Left lobe of liver (tissue), 2 donors: ENCODE results near the gene MMAB. TPM values are rescaled to one million over a fixed set of nuclear protein-coding genes. Genes with fewer than 3 reads are reported as not detected.
A peak's percentile ranks its signal among the peaks of the same experiment; 100 is the strongest.

Source experiments
- ATAC-seq: fragments of 200-7000 bp; cut with Tn5 transposase; one replicate; pipeline ENCODE4 v1.9.1; 2020; ENCODE audit warnings: mild to moderate bottlenecking, moderate library complexity
- DNase-seq: peaks from one replicate; pipeline ENCODE4 v3.0.0-alpha.2; 2020; ENCODE audit warnings: low spot score
- total RNA-seq: library from RNA; stranded (reverse); gene quantifications from one replicate; pipeline ENCODE4 v1.2.1, GENCODE V29; 2021
- donor health status: DM: no; HTN: no; CAD: no; lungs with moderate emphysema.
- donor health status: DM: no; HTN: yes; CAD: no.

Gene MMAB
- 41.1 TPM for total RNA-seq

- peak; percentile 99 for DNase-seq
- ATAC-seq: peak; percentile 85
Observed at GRCh38 chr12:109573029-109573913, at the start of gene MMAB, which contains the start of gene MVK. Gene MMAB (minus strand): TSS chr12:109573504. CDS start chr12:109573480, 24 bp downstream. Gene MVK (plus strand): TSS chr12:109573794. CDS start chr12:109574823, 1,029 bp downstream.

GRCh38 chr12:109621901-109622364, 48.6 kb upstream of the MMAB start:
- ATAC-seq: no peak
- DNase-seq: no peak

GRCh38 chr12:109621211-109621694, 47.9 kb upstream of the MMAB start:
- DNase-seq: no peak

DNA sequence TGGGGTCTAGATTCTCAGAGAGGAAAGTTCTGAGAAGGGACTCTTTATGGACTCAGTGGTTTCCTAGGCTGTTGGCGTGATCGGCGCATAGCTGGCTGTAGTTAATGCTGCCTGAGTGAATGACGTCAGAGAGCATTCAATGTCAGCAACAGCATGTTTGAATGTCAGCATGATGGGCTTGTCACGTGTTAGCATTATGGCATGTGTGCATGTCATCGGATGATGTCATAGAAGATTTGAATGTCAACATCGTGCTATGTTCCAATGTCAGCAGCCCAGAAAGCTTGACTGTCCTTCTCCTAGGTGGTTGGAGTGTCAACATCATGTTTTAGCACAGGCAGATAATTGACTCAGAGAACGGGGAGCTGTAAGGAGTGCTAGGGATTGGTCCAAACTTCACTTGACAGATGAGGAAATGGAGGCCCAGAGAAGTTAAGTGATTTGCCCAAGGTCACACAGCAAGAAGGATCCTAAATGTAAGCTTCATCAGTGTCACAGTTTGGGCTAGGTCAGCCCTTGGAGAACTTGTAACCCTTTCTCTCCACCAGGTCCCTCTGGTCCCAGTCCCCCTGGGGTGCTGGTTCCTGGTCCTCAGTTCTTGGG, 45.8 kb upstream of the MMAB start:
- DNase-seq: no peak
- no peak for ATAC-seq

More at GRCh38 chr12:109621211-109621694, 47.9 kb upstream of the MMAB start:
- no peak for ATAC-seq

- DNase-seq: no peak
- ATAC-seq: no peak
Observed at GRCh38 chr12:109618082-109618481, 44.8 kb upstream of the MMAB start.

GRCh38 chr12:109617491-109617890, 44.2 kb upstream of the MMAB start:
- DNase-seq (no peak), ATAC-seq (no peak)

GRCh38 chr12:109615556-109616229, 42.4 kb upstream of the MMAB start:
- peak; percentile 91 for DNase-seq
- peak; percentile 88 for ATAC-seq

GRCh38 chr12:109613649-109614455, 40.5 kb upstream of the MMAB start:
- DNase-seq (no peak), ATAC-seq (no peak)

- DNase-seq: no peak
- ATAC-seq: peak; percentile 28
Observed at GRCh38 chr12:109612975-109613502, 39.7 kb upstream of the MMAB start.

DNA sequence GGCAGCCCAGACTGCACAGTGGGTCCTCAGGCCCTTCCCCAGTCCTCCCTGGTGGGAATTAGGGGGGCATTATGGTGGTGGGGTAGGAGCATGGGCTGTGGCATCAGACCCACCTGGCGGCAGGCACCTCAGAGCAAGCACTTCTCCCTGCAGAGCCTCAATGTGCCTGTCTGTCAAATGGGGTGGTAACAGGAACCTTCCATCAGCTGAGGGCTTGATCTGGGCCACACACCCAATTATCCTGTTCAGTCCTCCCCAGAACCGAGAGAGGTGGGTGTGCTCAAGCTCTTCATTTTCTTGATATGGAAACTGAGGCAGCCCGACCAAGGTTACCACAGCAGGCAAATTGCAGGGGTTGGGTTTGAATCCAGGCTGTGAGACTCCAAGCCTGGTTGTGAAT, 38.7 kb upstream of the MMAB start:
- no peak for ATAC-seq

DNA sequence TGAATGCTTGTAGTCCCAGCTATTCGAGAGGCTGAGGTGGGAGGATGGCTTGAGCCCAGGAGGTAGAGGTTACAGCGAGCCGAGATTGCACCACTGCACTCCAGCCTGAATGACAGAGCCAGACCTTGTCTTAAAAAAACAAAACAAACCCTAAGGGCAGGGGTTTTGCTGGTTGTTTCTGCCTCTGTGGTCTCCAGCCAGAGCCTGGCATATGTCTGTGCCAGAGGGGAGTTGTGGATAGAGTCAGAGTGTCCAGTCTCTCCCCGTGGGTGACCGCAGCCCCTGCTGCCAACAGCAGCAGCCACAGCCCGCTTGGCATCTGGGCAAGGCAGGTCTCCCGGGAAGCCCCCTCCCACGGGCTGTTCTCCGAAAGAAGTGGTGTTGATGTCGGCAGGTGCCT, 37.9 kb upstream of the MMAB start:
- no peak for DNase-seq

More for the DNA sequence above, 38.7 kb upstream of the MMAB start:
- no peak for DNase-seq

GRCh38 chr12:109610523-109610922, 37.2 kb upstream of the MMAB start:
- no peak for DNase-seq
- no peak for ATAC-seq

More for the DNA sequence above, 37.9 kb upstream of the MMAB start:
- no peak for ATAC-seq

- ATAC-seq (no peak), DNase-seq (no peak)
Observed at GRCh38 chr12:109609342-109609741, 36.0 kb upstream of the MMAB start.

DNA sequence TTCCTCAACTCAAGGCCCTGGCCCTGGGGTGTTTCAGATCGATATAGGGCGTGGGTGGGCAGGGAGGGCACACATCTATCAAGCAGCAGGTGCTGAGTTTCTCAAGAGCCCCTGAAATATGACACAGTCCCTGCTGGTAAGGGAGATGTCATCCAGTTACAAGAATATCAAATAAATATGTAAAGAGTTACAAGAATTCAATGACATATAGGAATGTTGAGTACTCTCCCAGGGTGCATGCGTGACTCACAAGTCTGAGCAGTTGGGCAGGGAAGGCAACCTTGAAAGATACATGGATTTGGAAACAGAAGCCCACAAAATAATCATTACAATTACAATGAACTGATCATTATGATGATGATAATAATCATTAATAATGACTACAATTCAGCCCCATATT, 35.5 kb upstream of the MMAB start:
- ATAC-seq: no peak

DNA sequence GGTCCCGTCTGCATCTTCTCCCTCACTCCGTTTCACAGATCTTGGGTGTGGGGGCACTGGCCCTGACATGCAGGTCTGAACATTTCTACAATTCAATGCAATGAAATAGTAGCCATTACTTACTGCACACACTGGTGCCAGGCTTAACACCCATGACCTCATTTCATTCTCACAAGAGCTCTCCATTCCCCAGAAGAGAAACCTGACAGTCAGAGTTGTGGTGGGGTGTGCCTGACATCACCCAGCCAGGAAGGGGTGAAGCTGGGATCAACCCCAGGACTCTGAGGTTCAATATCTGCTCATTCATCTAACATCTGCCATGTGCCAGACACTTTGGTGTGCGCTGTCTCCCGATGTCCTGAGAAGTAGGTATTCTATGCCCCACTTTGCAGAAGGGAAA, 35.0 kb upstream of the MMAB start:
- DNase-seq: no peak
- no peak for ATAC-seq

More for the DNA sequence above, 35.5 kb upstream of the MMAB start:
- no peak for DNase-seq

DNA sequence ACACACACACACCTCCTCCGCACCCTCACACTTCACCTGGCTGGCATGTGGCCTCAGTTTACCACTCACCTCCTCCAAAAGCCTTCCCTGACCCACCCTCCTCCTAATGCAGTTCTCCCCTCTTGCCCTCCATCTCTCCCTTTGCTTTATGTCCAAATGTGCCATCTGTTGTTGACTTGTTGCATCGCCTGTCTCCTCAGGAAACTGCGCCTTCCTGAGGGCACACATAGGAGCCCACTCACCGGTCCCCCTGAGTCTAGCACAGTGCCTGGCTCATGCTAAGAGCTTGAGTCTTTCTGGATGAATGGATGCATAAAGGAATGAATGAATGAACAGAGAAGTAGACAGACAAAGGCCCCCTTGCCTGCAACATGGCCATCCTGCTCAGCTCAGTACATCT, 34.3 kb upstream of the MMAB start:
- DNase-seq (no peak), ATAC-seq (no peak)

GRCh38 chr12:109606320-109607028, 33.2 kb upstream of the MMAB start:
- ATAC-seq (no peak), DNase-seq (no peak)

GRCh38 chr12:109605599-109606228, 32.4 kb upstream of the MMAB start:
- ATAC-seq: no peak

GRCh38 chr12:109605016-109605415, 31.7 kb upstream of the MMAB start:
- DNase-seq: no peak
- no peak for ATAC-seq

More at GRCh38 chr12:109605599-109606228, 32.4 kb upstream of the MMAB start:
- DNase-seq: no peak
